ENCODE results near the gene ATXN7L3B.

Gene ATXN7L3B

DNA sequence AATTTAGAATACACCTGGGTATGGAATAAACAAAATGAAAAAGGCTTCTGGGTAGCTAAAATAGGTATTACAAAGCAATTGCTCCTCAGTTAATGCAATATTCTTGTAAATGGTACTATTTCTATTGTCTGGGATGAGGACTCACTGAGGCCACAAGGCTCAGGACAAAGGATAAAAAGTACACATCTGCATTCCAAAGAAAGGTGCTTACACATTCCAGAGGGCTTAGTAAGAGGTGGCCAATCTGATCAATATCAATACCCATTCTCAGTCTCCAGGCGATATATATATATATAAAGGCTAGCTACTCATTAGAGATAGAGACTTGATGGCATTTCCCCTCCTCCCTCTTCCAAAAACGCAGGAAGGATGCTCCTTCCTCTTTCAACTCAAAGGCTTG, 43.8 kb downstream of the ATXN7L3B start:
- H3K9me3 Mint-ChIP-seq, result no peaks in the 10 kb centered on the region
- no peaks in the 10 kb centered on the region for H3K27me3 Mint-ChIP-seq
- no peaks in the 10 kb centered on the region for H3K4me1 Mint-ChIP-seq (ENCODE audit: low read depth)
- no peak overlapping the region for H3K4me3 Mint-ChIP-seq
- intact Hi-C loops (cut with micrococcal nuclease), result no loop called here
- no peaks in the 10 kb centered on the region for H3K36me3 Mint-ChIP-seq (ENCODE audit: low read depth)
- H3K27ac Mint-ChIP-seq, result no peak overlapping the region

DNA sequence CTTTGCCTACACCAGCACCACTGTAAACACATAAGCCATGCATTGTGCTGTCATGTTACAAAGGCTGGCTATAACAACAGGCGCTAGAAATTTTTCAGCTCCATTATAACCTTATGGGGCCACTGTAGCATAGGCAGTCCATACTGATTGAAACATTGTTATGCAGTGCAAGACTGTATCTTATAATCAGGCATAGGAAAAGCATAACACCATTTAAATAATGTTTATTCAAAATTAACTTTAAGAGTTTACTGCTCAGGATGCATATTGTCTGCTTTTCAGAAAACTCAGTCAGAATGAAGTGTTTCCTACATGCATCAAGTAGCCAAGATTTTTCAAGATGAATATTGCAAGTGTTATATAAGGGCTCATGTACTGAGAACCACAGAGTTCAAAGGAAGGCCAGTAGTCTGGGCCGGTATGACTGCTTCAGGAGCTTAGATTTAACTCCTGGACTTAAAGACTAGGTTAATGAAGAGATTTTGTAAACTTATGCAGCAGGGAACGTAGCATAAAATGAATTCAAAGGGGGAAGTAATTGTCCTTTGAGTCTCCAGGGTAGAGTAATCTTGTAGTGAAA, 46.9 kb downstream of the ATXN7L3B start:
- intact Hi-C loops (cut with micrococcal nuclease), result no loop called here
- H3K27ac Mint-ChIP-seq, result no peak overlapping the region
- no peaks in the 10 kb centered on the region for H3K27me3 Mint-ChIP-seq
- no peak overlapping the region for H3K4me3 Mint-ChIP-seq
- no peaks in the 10 kb centered on the region for H3K4me1 Mint-ChIP-seq (ENCODE audit: low read depth)
- no peaks in the 10 kb centered on the region for H3K36me3 Mint-ChIP-seq (ENCODE audit: low read depth)
- H3K9me3 Mint-ChIP-seq, result peaks cover 7% of the 10 kb centered on the region

DNA sequence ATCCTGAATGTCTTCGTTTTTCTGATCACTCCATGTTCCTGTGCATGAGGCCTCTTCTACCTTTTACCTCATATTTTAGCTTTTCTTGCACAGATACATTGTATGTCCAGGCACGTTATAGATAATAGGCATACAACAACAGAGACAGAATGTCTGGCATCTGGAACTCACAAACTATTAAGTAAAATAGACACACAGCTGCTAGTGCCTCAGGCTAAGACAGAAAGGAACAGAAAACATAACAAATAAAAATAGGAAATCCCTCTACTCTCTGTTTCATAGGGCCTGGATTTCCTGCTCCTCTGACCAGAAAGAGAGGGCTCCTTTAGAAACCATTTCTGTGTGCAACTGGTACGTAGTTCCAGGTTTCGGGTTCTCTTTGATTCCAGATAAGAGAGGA, 48.6 kb downstream of the ATXN7L3B start:
- intact Hi-C loops (cut with micrococcal nuclease), result no loop called here
- no peaks in the 10 kb centered on the region for H3K36me3 Mint-ChIP-seq (ENCODE audit: low read depth)
- H3K4me1 Mint-ChIP-seq (ENCODE audit: low read depth), result no peaks in the 10 kb centered on the region
- H3K27me3 Mint-ChIP-seq, result no peaks in the 10 kb centered on the region
- no peak overlapping the region for H3K4me3 Mint-ChIP-seq
- H3K27ac Mint-ChIP-seq, result no peak overlapping the region
- H3K9me3 Mint-ChIP-seq, result peaks cover 7% of the 10 kb centered on the region

Measured in dendritic cell treated with granulocyte-macrophage colony-stimulating factor and Interleukin-4, amounts not matched to agents 40 ng/mL and 50 ng/mL, for 4 days (primary cell).